HEK293 (cell line): ENCODE data around the gene CLMN.

Experiments
- PATZ1 ChIP-seq: fragments of 450-650 bp; formaldehyde crosslinking; IDR thresholded peaks from 2 replicates; pipeline ENCODE4 v1.5.1; 2016; ENCODE audit warnings: missing biosample characterization, missing genetic modification characterization
- ZSCAN30 ChIP-seq: fragments of 450-650 bp; IDR thresholded peaks from 2 replicates; pipeline ENCODE4 v1.5.1; 2018; ENCODE audit warnings: missing biosample characterization, mild to moderate bottlenecking, missing genetic modification characterization, moderate library complexity

DNA sequence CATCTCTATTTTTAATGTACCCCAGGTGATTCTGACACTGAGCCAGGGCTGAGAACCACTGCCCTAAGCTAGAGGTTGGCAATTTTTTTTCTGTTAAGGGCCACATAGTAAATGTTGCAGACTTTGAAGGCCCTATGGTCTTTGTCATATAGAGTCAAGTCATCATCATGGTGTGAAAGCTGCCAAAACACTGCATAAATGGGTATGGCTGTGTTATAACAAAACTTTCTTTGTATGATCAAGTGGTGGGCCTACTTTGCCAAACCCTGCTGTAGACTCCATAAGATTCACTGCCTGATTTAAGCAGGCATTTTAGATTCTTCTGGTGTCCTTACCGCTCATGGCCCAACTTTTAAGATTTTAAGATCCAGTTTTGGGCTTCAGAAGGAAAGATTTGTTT is 76.8 kb downstream of the CLMN start:
- no peak for TF ChIP-seq PATZ1 (tag by site-specific recombination)
- no peak for TF ChIP-seq ZSCAN30 (tag by site-specific recombination)
